GM18526 (cell line): ENCODE measurements around the gene HTR5A.

Experiments used
- POLR2A ChIP-seq: IDR thresholded peaks from 3 replicates; pipeline ENCODE4 v1.6.1; 2011; ENCODE audit not compliant: insufficient read length; ENCODE audit errors: extremely low read depth

HTR5A gene

DNA sequence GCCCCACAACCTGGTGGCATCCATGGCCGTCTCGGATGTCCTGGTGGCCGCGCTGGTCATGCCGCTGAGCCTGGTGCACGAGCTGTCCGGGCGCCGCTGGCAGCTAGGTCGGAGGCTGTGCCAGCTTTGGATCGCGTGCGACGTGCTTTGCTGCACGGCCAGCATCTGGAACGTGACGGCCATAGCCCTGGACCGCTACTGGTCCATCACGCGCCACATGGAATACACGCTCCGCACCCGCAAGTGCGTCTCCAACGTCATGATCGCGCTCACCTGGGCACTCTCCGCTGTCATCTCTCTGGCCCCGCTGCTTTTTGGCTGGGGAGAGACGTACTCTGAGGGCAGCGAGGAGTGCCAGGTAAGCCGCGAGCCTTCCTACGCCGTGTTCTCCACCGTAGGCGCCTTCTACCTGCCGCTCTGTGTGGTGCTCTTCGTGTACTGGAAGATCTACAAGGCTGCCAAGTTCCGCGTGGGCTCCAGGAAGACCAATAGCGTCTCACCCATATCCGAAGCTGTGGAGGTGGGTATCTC, 1.1 kb downstream of the HTR5A start:
- TF ChIP-seq POLR2A, result no peak

DNA sequence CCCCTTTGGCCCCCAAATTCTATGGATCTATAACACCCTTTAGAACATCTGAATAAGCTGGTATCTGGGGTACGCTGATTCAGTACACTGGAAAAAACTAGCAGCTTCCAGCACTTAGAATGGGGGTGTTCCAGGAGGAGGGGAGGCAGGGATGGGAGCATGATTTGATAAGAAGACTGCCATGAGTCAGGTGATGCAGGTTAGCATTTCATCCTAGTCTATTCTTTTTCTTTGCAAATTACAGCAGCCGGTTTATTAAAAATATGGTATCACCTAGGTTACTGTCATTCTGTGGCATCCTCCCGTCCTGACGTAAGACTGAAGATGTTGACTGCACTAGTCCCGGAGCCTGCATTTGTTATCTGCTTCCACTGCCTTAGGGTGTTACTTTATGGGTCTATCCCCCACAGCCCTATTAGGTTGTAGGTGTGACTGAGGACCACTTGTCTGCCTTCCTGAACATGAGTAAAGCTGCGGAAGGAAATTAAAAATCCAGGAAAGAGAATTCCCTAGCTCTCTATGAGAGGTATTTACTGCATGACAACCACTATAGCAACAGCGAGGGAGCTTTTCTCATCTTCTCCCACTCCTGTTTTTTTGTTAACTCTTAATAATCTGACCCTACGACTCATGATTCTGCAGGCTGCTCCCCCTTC, 1.9 kb downstream of the HTR5A start:
- TF ChIP-seq POLR2A, result no peak

DNA sequence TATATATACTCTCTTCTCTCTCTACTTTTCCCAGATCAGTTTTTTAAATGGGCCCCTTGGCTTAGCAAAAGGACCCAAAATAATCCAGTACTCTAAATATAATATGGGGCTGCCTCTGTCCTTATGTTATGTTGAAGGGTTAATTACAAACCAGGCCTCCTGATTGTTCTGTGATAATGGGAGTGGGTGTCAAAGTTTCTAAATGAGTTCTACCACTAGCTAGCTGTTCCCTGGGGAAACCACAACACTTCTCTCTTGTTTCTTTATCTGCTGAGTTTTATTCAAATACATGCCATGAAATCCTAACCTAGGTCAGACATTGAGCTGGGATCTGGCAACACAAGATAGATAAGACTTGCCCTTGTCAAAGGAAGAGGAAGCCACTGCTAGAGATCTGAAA, 3.8 kb downstream of the HTR5A start:
- no peak for TF ChIP-seq POLR2A

DNA sequence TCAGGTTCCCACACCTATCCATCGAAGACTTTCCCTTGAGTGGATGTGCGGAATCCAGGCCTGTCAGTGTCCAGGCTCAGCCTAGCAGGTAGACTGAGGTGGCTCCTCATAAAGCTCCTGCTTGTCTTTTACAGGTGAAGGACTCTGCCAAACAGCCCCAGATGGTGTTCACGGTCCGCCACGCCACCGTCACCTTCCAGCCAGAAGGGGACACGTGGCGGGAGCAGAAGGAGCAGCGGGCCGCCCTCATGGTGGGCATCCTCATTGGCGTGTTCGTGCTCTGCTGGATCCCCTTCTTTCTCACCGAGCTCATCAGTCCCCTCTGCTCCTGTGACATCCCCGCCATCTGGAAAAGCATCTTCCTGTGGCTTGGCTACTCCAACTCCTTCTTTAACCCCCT, 13.9 kb downstream of the HTR5A start:
- no peak for TF ChIP-seq POLR2A

DNA sequence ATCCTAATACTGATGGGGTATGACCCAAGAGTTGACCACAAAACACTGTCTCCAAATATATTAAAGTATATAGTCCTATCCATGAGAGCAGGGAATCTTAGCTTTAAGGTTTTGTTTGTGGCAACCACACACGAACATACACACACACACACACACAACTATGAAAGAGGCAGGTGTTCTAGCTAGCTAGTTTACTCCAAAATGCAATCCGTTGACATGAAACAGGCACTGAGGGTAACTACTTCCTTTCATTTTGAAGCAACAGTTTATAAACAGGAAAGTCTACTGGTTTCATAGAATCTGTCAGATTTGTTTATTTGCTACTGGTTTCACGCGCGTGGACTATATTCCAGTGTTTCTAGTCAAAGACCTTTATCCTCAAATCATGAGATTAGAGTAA, 14.8 kb downstream of the HTR5A start:
- no peak for TF ChIP-seq POLR2A

DNA sequence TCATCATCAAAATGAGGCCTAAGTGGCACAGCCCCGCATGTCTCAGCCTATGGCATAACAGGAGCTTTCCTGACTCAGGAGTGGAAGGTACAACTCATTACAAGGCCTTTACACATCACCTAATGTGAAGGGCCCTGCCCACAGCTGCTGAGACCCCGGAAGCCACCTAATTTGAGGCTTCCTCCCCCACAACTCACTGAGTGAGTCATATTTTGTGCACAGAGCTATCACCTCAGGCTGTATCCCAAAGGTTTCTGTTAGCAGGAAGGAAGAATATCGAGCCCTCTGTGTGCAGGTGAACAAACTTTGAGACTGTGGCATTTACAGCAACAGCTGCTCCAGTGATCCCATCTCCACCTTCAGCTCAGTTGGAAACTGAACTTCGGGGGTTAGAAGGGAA, 20.6 kb downstream of the HTR5A start:
- TF ChIP-seq POLR2A, result no peak

DNA sequence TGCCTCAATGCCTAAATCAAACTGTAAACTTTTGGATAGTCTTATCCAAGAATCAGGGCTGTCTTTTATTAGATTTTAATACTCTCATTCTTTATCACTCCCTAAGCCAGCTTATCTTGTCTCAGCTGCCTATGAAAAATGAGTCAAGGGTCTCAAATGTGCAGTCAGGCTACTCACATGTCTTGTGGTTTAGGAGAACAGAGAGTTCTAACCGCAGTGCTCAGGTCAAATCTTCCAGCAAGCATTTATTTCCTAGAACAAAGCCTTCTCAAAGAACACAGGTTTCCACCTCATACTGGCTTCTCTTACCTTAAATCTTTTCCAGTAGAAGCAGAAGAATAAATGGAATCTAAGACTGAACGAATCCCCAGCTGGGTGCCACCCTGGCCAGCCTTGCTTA, 23.5 kb downstream of the HTR5A start:
- TF ChIP-seq POLR2A, result no peak

DNA sequence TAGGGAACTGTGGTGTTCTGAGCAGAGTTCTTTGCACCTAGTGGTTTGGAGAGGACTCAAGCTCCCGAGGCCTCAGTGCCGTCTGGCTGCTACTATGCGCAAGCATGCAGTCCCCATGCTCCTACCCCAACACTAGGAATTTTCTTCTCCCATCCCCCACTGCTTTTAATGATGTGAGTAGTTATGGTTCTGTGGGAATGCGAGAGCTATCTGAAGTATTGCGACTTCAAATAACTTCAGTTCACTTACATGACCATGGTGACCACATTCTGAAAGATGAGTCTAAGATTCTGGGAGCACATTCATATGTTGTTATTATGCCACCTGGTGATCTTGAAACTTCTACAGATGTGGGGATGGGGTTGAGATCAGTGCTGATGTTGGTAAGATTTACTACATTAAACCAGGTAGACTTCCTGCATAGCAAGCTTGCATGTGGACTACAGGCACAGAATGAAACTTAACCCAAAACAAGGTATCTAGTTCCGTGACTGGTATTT, 24.6 kb downstream of the HTR5A start:
- TF ChIP-seq POLR2A, result no peak

DNA sequence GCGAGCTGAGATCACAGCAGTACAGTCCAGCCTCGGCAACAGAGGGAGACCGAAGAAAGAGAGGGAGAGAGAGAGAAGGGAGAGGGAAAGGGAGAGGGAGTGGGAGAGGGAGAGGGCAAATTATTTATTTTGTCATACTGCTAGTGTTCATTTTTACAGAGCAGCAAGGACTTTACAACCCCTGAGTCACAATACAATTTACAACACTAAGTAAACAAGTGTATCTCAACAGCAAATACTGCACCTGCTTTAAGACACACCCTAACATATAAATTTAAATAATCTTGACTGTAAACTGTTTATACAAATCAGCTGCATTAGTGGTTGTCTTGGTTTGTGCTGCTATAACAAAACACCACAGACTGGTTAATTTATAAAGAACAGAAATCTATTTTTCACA, 27.2 kb downstream of the HTR5A start:
- TF ChIP-seq POLR2A, result no peak

DNA sequence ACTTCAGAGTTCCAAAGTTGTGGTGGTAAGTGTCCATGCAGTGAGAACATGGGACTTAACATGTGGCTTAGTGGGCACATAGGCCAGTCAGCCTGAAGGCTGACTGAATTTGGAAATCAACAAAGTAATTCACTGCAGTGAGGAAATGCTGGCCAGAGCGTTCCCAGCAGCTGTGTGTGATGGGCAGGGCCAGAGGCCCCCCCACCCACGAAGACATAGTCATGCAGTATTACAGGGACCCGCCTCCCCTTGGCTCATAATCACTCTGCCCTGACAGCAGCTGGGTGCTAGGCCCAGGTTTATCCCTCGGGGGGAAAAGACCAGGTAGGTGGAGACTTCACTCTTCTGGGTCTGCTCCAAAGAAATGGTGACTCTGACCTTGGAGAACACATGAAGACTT, 33.7 kb downstream of the HTR5A start:
- TF ChIP-seq POLR2A, result no peak

DNA sequence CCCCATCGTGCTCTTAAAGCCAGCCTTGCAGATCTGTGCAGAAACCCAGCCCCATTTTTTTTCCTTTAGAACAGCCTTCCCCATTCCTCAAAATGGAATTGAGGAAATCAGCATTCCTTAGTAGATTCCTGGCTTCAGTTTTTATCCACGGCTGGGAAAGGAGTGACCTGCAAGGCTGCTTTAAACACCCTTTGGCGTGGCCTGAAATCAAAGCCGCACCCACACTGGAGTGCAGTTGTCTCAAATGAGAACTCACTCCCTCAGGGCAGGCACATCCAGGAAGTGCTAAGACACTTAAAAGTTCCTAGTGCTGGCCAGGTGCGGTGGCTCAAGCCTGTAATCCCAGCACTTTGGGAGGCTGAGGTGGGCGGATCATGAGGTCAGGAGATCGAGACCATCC, 34.8 kb downstream of the HTR5A start:
- no peak for TF ChIP-seq POLR2A

DNA sequence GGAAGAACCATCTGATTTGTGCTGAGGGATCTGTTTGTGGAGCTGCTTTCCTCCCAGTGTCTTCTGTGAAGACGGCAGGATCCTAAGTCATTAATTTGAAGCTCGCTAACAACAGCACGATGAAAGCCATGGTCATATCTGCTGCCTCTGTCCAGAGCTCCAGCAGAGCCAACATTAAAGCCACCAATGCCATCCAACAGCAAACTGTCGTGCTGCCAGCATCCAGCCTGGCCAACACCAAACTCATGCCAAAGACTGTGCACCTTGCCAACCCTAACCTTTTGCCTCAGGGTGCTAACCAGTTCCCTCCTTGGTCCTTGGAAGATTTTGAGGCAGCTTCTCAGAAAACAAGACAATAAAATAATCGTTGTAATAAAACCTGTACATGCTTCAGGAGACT, 36.2 kb downstream of the HTR5A start:
- TF ChIP-seq POLR2A, result no peak

DNA sequence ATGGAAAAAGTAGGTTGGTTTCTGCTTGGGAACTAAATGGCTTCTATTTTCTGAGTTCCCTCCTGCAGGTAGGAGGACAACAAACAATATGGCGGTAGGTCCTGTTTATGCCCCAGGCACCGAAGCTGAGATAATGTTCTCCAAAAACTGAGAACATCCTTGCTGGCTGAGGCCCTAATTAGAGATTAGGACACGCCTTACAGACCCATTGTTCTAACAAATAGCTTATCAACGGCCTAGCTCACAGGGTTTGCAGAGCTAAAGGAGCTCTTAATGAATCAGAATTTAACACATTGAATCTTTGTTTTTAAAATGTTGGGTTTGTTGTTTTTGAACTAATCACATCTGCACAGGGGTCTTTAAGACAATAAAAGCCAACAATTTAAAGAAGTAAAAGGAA, 37.0 kb downstream of the HTR5A start:
- no peak for TF ChIP-seq POLR2A

DNA sequence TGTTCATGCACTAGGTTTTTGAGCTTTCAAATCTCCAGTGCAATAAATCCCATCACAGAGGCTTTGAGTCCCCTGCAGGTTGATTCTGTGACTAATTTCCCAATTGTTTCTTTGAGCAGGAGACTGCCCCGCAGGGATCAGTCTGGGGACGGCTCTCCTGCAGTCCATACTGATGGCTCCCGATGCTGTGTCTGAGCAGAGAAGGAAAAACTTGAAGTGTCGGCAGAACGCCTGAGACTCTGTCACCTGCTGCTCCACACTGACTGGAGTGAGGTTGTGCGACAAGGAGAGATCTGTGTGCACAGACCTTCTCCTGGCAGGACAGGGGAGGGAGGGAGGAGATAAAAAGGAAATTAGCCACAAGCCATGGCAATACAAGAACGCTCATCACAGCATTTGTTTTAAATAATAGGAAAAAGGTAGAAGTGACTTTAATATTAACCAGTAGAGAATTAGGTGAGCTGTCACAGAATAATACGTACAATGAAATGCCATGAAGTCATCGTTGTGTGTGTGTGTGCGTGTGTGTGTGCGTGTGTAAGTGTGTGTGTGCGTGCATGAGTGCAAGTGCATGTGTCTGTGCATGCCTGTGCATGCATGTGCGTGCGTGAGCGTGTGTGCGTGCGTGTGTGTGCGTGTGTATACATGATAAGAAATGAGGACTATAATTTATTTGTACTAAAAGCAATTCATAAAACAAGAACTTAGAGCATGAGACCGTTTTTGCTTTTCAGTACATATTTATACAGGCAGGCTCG, 38.2 kb downstream of the HTR5A start:
- TF ChIP-seq POLR2A, result no peak

DNA sequence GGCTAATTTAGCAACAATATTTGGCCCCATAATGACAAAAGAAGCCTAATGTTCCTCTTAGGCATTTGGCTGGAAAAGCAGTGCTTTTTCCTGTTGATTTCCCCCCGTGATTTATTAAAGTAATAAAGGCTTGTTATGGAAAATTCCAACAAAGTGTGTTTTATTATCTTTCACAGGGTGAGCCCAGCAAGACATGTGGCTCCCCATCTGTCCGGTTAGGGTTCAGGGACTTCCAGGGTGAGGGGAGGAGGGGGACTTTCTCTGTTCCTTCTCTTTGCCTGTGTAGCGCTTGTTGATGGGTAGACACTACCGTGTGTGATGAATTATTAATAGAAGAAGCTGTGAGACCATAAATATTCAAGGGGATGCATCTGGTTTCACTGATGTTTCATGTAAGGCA, 39.0 kb downstream of the HTR5A start:
- TF ChIP-seq POLR2A, result no peak

DNA sequence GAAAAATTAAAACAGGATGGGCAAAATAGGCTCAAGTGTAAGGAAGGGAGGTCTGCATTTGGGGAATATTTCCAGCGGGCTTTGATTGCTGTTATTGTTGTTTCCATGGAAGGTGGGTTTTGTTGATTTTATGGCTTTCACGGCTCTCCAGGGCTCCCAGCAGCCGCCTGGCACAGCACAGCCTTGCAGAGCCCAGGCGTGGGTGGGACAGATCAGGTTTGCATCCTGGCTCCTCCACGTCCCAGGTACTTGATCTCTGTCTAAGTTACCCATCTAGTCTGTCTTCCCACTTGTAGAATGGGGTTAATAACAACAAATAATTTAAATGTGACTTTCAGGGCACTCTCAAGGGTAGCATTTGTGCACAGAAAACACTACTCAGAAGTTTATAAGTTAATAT, 45.2 kb downstream of the HTR5A start:
- no peak for TF ChIP-seq POLR2A
